RWPE2 (cell line): ENCODE data around the gene HSD17B3.

ENCODE experiments used
- ATAC-seq: fragments of 200-7000 bp; cut with Tn5 transposase; 3 replicates; pipeline ENCODE4 v1.9.1; 2021; ENCODE audit warnings: low read depth
- DNase-seq: peaks from one replicate; pipeline ENCODE4 v3.0.0-alpha.2; 2020; ENCODE audit warnings: low spot score
- H3K27ac ChIP-seq: fragments of 450-650 bp; 2 replicates; pipeline ENCODE4 v1.5.1; 2017; ENCODE audit warnings: mild to moderate bottlenecking; ENCODE audit not compliant: poor library complexity, severe bottlenecking
- H3K27me3 ChIP-seq: fragments of 250-450 bp; sonication (Bioruptor Pico); 2 replicates; pipeline ENCODE4 v1.5.1; 2021; ENCODE audit warnings: mild to moderate bottlenecking, moderate library complexity; ENCODE audit not compliant: insufficient read depth, poor library complexity, severe bottlenecking
- H3K36me3 ChIP-seq: fragments of 250-450 bp; sonication (Bioruptor Pico); 2 replicates; pipeline ENCODE4 v1.5.1; 2020; ENCODE audit warnings: low read depth, mild to moderate bottlenecking, moderate library complexity
- H3K4me1 ChIP-seq: fragments of 250-450 bp; sonication (Bioruptor Pico); 2 replicates; pipeline ENCODE4 v1.5.1; 2021; ENCODE audit warnings: mild to moderate bottlenecking, moderate library complexity; ENCODE audit not compliant: insufficient read depth, poor library complexity, severe bottlenecking
- H3K4me3 ChIP-seq: fragments of 250-450 bp; sonication (Bioruptor Pico); 2 replicates; pipeline ENCODE4 v1.5.1; 2021; ENCODE audit warnings: mild to moderate bottlenecking, moderate library complexity; ENCODE audit not compliant: severe bottlenecking
- H3K9me3 ChIP-seq: fragments of 250-450 bp; sonication (Bioruptor Pico); 2 replicates; pipeline ENCODE4 v1.5.1; 2021; ENCODE audit warnings: mild to moderate bottlenecking, moderate library complexity; ENCODE audit not compliant: severe bottlenecking
- TF ChIP-seq, protein P1 (sequence below): fragments of 450-650 bp; IDR thresholded peaks from one replicate; pipeline ENCODE4 v1.5.1; 2017; ENCODE audit warnings: mild to moderate bottlenecking, moderate library complexity; ENCODE audit not compliant: poor library complexity, severe bottlenecking

Gene HSD17B3

DNA sequence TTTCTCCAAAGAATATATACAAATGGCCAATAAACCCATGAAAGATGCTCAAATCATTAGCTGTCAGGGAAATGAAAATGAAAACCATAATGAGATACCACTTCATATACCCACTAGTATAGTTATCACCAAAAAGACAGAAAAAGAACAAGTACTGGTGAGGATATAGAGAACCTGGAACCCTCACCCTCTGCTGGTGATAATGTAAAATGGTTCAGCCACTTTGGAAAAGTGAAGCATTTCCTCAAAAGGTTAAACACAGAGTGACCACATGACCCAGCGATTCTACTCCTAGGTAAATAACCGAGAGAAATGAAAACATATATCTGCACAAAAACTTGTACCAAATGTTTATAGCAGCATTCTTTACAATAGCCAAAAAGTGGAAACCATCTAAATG lies 72.0 kb downstream of the HSD17B3 start:
- no peak for ATAC-seq
- Histone ChIP-seq H3K9me3 (no peaks in the 10 kb centered on the region), H3K4me3 (no peak overlapping the region), H3K27ac (no peak overlapping the region), H3K4me1 (no peaks in the 10 kb centered on the region), H3K27me3 (peaks cover 9% of the 10 kb centered on the region), H3K36me3 (no peaks in the 10 kb centered on the region)
- no peak for DNase-seq
- TF ChIP-seq, protein P1, sequence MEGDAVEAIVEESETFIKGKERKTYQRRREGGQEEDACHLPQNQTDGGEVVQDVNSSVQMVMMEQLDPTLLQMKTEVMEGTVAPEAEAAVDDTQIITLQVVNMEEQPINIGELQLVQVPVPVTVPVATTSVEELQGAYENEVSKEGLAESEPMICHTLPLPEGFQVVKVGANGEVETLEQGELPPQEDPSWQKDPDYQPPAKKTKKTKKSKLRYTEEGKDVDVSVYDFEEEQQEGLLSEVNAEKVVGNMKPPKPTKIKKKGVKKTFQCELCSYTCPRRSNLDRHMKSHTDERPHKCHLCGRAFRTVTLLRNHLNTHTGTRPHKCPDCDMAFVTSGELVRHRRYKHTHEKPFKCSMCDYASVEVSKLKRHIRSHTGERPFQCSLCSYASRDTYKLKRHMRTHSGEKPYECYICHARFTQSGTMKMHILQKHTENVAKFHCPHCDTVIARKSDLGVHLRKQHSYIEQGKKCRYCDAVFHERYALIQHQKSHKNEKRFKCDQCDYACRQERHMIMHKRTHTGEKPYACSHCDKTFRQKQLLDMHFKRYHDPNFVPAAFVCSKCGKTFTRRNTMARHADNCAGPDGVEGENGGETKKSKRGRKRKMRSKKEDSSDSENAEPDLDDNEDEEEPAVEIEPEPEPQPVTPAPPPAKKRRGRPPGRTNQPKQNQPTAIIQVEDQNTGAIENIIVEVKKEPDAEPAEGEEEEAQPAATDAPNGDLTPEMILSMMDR, result no peak

DNA sequence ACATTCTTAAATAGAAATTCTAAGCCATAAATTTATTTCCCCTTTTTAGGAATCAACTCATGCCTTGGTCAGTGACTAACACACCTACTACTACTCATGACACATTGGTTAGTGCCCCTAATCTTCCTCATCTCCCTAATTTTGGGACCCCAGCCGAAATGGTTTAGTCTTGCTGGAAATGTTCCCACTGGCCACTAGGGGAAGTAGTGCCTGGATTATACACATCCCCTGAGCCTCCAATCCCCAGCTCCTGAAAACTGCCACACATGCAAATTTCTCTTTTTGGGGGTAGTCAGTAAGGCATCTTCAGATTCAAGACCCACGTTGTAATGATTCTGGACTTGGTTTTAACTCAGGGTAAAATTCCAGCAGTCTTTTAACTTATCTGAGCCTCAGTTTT lies 79.8 kb downstream of the HSD17B3 start:
- DNase-seq (no peak), ATAC-seq (no peak)
- TF ChIP-seq, protein P1, result peak; percentile 65
- no peaks in the 10 kb centered on the region for H3K27me3 ChIP-seq
- H3K27ac ChIP-seq, result no peak overlapping the region
- H3K4me1 ChIP-seq, result no peaks in the 10 kb centered on the region
- no peaks in the 10 kb centered on the region for H3K9me3 ChIP-seq
- H3K36me3 ChIP-seq, result no peaks in the 10 kb centered on the region
- H3K4me3 ChIP-seq, result no peak overlapping the region

DNA sequence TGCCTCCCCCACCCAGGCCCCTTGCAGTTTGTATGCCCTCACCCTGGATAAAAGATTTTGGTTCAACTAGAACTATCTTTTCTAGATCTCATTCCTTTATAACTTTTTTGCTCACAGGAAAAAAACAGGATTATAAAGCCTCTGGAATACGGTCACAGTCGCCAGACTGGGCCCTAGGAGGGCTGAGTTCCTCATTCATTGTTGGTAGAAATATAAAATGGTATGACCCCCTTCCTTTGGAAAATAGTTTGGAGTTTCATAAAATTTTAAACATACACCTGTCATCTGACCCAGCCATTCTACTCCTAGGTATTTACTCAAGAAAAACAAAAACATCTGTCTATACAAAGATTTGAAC lies 82.1 kb downstream of the HSD17B3 start:
- Histone ChIP-seq H3K9me3 (no peaks in the 10 kb centered on the region), H3K4me1 (no peaks in the 10 kb centered on the region), H3K27me3 (no peaks in the 10 kb centered on the region), H3K36me3 (no peaks in the 10 kb centered on the region), H3K4me3 (no peak overlapping the region), H3K27ac (no peak overlapping the region)
- ATAC-seq (no peak), DNase-seq (no peak)
- TF ChIP-seq, protein P1, result peak; percentile 40

DNA sequence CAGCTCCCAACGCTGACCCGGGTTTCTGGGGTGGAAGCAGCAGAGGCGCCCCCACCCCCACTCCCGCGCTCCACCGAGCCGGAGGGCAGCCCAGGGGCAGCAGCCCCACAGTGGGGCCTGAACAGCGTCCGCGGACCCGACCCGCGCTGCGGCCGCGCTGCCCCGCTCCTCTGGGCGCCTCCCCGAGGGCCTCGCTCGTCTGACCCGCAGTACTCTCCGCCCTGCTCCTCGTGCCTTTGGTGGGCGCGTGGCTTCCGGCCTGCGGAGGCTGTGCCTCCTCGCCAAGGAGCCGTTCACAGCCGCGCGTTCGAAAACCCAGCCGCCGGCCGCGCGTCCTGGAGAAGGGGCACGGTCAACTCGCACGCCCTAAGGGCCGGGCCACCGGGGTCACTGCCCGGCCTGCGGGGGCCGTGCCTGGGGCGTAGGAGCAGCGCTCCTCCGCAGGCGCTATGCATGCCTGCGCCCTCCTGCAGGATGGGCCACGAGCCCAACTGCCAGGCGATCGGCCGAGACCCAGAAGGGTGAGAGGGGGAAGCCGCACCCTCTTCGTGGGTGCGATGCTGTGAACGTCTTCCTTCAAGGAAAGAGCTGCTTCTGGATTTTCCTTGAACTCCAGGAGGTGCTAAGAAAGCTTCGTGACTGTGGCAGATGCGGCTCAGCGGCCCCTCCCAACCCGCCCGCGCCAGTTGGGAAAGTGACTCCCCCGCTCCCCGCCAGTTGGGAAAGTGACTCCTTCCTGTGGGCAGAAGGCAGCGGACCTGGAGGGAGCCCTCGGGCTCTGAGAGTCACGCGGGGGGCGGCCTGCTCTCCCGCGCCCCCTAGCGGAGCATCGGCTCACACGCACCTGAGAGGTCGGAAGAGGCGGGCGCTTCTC lies 82.7 kb downstream of the HSD17B3 start:
- Histone ChIP-seq H3K4me3 (no peak overlapping the region), H3K9me3 (no peaks in the 10 kb centered on the region), H3K27ac (no peak overlapping the region), H3K27me3 (no peaks in the 10 kb centered on the region), H3K36me3 (no peaks in the 10 kb centered on the region), H3K4me1 (no peaks in the 10 kb centered on the region)
- ATAC-seq, result no peak
- TF ChIP-seq, protein P1, result peak; percentile 65
- DNase-seq, result no peak
